GM18526 (cell line): ENCODE data around the gene RSAD2.

ENCODE experiments used
- POLR2A ChIP-seq: IDR thresholded peaks from 3 replicates; pipeline ENCODE4 v1.6.1; 2011; ENCODE audit not compliant: insufficient read length; ENCODE audit errors: extremely low read depth

RSAD2 gene

DNA sequence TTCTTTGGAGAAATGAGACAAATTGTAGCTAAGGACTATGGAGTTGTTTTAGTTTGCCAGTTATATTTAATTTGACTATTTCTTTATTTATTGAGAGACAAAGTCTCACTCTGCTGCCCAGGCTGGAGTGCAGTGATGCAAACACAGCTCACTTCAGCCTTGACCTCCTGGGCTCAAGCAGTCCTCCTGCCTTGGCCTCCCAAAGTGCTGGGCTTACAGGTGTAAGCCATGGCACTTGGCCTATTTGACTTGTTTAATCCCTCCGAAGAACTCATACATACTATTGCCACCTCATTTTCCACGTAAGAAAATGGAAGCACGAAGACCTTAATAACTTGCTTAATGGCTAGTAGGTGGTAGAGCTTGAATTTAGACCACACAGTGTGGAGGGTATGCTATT, 38.6 kb downstream of the RSAD2 start:
- no peak for TF ChIP-seq POLR2A

DNA sequence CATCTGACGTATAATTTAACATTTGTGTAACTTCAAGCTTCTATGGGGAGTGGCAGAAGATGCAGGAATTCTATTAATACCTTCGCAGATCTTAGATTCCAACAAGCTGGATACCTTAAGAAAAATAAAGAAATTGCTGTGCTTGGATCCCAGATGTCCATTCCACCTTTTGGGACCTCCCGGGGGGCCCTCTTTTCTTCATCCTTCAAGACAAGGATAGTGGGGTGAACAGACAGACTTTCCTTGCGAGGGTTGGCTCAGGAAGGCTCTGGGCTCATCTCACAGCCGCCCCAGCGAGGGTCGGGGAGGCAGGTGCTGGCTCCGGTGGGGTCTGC, 39.1 kb downstream of the RSAD2 start:
- TF ChIP-seq POLR2A: no peak

DNA sequence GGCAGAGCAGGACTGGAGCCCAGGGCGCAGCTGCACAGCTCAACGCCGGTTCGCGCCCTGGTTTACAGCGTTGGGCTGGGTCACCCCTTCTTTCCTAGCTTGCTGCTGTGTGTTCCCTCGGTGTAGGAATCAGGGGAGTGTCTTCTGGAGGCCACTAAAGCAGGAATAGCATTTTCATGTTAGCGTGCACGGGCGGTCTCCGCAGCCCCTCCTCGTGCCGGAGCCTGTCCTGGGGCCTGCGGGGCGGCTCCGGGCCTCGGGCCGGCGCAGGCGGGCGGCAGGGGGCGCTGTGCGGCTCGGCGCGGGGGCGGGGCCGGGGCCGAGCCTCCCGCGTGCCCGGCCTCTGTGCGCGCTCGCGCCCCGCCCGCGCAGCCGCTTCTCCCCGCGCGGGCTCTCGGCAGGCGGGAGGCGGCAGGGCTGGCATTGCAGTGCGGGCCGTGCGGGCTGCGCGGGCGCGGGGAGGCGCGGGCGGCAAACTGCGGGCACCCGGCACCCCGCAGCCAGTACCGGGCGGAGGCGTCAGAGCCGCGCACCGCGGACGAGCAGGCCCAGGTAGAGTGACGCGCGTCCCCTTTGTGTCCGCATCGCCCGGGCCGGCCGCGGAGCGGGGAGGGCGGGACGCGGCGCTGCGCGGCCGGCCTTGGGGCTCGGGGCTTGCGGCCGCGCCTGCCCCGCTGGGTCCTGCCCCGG, 39.6 kb downstream of the RSAD2 start, which contains the start of gene RNF144A:
Gene RNF144A, plus strand, starts transcription at position 342 of the 690 bp plus-strand sequence. CDS start 79,515 bp downstream, outside the sequence.
- TF ChIP-seq POLR2A: no peak

DNA sequence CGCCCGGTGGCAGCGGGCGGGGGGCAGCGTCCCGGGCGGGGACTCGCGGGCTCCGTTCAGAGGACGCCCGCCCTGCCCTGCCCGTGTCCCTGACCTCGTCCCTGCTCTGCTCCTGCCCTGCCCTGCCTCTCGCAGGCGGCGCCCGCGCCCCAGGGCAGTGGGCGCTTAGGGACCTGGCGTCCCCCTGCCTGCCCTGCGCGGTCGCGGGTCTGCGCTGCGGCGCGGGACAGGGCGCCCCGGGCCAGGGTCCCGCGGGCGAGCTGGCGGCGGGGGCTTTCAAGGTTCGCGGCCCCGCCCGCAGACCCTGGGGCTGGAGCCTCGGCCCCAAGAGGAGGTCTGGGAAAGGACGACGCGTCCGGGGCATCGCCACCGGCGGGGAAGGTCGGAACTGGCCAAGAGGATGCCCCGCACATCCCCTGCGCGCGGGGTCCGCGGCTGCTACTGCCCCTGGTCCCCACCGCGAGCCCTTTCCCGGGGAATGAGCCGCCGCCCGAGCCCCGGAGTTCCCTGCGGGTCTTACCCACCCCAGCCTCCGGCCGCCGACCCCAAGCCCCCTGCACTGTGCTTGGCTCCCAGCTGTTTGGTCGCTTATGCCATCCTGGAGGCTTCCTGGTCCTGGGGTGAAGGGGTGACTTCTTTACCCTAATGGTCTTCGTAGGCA, 40.3 kb downstream of the RSAD2 start:
- TF ChIP-seq POLR2A: no peak

DNA sequence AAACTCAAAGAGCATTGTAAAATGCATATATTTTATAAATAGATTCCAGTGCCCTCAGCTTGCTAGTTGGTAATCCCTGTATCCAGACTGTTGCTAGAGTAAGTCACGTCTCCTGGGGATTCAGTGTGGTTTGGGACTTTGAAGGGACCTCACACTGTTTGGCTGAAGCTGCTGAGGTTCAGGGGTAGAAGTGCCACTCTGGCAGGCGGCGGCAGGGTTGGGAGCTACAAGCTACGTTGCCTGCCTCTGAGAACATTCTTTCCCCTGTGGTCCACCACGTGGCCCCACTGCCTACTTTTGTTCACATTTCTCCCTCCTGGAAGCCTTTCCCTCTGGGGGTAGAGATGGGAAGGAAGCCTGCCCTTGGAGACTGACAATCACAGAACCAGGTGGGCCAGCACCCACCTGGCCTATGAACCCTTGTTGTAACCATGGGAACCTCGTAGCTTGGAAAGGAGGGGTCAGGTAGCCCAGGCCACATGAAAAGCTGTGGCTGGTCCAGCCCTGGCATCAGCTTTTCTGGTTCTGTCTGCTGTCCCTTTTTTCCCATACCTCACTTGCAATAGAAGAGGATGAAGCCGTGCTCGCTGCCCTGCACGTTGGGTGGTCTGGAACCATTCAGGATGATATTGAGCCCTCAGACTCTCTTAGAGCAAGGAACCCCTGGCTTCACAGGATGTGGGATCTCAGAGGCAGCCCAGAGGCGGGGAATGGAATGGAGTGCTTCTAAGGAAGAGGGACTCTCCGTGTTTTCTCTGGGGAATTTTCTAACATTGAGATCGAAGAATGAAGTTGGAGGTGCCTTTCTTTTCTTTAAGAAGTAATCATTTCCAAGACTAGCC, 42.5 kb downstream of the RSAD2 start:
- TF ChIP-seq POLR2A: no peak

DNA sequence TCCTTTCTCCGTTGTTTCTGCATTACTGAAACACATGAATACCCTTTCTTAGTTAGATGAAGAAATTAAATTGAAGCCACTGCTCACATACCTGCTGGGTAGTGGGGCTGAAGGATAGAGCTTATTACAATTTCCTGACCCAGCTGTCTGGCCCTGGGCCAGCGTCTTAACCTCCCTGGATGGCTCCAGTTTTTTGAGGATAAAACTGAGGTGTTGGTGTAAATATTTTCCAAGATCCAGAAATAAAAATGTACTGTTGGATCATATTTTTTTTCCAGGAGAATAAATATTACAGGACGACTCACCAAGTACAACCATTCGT, 43.1 kb downstream of the RSAD2 start:
- TF ChIP-seq POLR2A: no peak

DNA sequence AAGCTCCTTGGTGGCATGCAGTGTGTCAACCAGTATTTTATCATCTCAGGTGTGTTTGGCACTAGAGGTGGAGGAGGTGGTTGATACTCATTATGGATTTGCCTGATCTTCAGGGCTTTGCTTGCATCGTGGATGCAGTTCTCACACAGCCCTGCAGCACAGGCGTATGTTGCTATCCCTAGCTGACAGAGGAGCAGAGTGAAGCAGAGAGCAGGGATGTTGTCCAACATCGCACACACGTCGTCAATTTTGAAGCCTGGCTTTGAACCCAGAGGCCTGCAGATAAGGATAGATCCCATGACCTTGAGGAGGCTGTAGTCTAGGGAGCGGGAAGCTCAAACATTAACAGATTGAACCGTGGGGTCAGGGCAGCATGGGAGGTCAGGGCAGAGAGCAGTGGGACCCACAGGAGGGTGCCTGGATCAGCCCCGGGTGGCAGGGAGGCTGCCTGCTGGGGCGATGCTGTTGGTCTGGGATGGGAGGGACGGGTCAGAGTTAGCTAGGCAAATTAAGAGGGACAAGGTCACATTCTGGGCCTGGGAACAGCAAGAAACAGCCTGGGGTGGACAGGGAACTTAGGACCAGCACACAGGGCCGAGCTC, 43.8 kb downstream of the RSAD2 start:
- no peak for TF ChIP-seq POLR2A

DNA sequence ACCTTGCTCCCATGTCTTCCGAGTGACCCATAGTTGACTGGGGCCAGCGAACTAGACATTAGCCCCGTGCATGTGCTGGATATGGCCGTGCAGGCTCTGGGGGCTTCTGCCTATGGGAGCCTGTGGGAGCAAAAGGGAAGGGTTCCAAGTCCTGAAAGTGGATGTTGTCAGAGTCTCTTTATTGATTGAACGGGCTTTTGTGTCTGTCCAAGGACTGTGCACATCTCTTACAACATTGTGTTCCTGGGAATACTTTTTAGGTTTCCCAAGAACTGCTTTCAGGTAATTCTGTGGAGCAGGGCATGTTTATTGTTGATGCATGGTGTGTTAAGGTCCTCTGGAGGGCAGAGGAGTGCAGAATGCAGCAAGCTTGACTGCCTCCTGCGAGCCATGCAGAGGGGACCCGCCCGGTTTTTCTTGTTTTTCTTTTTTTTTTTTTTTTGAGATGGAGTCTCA, 44.7 kb downstream of the RSAD2 start:
- no peak for TF ChIP-seq POLR2A

DNA sequence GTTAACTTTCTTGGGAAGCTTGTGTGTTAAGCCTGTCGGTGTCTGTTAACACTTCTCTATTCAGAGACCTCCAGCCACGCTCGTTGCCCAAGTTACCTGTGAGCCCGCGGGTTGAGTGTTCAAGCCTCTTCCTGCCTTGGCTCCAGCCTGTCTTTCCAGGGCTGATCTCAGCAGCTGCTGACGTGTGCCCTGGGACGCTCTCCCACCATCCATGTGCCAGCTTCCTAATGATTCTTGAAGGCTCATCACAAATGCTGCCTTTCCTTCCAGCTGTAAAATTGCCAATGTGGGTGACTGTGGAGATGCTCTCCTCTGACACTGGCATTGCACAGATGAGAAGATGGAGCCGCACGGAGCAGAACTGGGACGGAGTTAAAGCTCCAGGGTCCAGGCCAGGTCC, 45.7 kb downstream of the RSAD2 start:
- no peak for TF ChIP-seq POLR2A

DNA sequence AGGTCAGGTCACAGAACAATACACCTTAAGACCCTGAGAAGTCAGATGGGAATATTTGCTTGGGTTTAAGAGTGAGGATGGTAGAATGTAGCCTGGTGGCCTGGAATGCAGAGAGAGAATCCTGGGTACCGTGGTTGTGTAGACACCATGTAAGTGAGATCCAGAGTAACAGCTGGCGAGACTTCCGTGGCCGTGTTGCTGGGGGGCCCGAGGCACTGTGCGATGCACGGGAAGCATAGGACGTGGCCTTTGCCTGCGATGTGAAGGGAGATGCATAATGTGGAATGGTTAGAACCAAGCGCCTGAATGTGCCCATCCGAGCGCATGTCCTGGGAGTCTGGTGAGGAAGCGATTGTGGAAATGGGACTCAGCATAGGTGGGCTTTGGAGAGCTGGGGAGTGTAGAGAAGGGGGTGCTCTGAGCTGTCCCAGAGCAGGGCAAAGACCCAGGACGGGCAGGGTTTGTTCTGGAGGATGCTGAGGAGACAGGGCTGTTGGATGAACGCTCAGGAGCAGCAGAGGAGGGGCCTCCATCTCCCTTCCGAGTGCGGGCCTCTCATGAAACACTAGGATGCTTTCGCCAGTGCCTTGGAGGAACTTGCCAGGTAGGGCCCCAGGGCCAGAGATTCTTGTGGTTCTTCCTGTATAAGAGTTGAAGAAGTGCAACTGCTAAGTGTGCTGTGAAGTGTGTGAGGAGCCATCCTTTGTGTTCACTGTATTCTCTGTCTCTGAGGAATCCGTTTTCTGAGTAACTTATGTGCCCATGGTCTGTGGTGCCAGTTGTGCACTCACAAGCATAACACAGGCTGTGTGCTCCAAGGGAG, 46.7 kb downstream of the RSAD2 start:
- no peak for TF ChIP-seq POLR2A

DNA sequence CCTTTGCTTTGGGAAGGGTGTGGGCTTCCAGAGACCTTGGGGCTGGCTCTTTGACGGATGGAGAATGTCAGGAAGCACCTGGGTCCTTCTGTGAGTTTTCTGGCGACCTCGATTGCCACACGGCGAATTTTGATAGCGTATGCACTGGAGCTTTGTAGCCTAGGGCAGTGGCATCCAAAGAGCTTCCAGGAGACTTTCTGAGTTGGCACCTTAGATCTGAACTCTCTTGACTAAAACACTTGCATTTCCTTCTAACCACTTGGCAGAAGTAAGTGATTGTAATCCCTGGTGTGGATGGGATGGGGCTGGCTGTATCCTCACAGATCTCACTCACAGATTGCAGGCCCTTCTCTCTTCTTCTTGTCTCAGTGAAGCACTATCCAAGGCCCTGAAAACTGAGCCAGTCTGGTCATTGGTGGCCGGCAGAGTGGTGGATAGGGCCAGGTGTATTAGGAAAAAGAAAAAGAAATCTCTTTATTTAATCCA, 47.4 kb downstream of the RSAD2 start:
- no peak for TF ChIP-seq POLR2A

DNA sequence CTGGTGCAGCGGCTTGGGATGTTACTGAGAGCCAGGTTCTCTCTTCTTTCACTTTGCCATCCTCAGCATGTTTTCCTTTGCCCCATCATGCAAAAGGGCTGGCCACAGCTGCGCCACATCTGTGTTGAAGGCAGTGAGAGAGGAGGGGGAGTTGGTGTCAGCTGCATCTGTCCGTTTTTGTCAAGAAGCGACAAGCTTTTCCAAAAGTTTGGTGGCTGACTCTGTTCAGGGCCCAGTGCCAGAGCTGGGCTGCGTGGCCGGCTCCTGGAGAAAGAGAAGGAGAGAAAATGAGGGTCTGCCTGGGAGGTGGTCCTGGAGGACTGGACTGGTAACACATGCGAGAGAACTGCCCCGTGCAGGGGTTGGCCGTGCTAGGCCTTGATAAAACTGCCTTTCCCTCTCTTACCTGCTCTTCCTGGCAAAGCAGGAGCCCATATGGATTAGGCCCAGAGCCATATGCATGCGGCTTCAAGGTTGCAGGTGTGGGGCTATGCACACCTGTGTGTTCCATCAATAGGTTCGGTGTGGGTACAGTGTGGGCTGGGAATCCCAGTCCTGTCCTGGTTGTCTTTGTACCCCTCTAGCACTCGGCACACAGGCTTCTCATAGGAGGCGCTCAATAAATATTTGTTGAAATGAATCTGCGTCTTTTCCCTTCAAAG, 48.6 kb downstream of the RSAD2 start:
- no peak for TF ChIP-seq POLR2A

DNA sequence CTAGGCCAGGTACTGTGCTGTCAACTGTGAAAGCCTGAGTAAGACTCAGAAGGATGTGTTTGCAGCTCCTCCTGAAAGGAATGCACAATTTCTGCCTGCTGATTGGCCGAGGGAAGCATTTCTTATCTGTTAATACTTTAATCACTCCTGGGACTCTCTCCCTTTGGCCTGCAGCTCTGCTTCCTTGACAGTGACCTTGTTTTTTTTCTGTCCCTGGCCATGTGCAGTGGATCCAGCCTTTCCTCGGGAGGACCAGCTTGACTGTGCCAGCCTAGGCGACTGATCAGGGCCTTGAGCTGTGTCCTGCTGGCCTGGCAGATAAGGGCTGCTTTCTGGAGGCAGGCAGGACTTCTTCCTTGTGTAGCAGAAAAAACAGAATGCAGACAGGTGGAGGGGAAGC, 49.6 kb downstream of the RSAD2 start:
- no peak for TF ChIP-seq POLR2A

DNA sequence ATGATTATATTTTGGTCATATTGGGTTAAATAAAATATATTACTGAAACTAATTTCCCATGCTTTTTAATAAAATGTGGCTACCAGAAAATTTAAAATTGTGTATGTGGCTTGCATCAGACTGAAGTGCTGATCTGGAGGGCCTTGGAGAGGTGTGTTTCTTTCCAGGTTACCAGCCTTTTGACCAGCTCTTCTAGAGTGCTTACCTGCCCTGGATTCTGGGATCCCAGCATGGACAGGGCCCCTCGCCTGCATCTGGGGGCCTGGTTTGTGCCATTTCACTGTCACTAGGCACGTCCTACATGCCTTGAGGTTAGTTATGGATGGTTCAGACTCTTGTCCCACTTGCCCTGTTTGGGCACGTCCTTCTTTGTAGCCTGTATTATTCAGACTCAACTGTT, 50.2 kb downstream of the RSAD2 start:
- no peak for TF ChIP-seq POLR2A
